Spinal cord (tissue), 10 donors: ENCODE results near the gene HECW1. TPM values are rescaled to one million over a fixed set of nuclear protein-coding genes. Genes with fewer than 3 reads are reported as not detected.

ENCODE experiments used
- DNase-seq, 6 donors: peaks; one replicate each; pipeline versions ENCODE4 v3.0.0 to v3.0.0-alpha.2; 2013 to 2015; ENCODE audit warnings: low spot score in 6 of 6, low read depth in 4 of 6
- H3K27ac ChIP-seq: one replicate; pipeline ENCODE4 v1.5.1; 2013; ENCODE audit warnings: low read depth, low read length, control low read depth
- H3K27me3 ChIP-seq: one replicate; pipeline ENCODE4 v1.6.1; 2013; ENCODE audit warnings: low read length; ENCODE audit not compliant: control insufficient read depth, insufficient read depth
- H3K36me3 ChIP-seq: one replicate; pipeline ENCODE4 v1.6.1; 2013; ENCODE audit warnings: low read length; ENCODE audit not compliant: control insufficient read depth, insufficient read depth
- H3K4me1 ChIP-seq: one replicate; pipeline ENCODE4 v1.6.1; 2013; ENCODE audit warnings: low read length; ENCODE audit not compliant: control insufficient read depth, insufficient read depth
- H3K4me3 ChIP-seq: one replicate; pipeline ENCODE4 v1.5.1; 2013; ENCODE audit warnings: low read depth, low read length, control low read depth
- H3K9me3 ChIP-seq: one replicate; pipeline ENCODE4 v1.6.1; 2013; ENCODE audit warnings: low read length; ENCODE audit not compliant: control insufficient read depth, insufficient read depth
- WGBS: methylation state at CpG from one replicate; pipeline ENCODE4 v1.1.5; 2013; ENCODE audit warnings: missing lambda C conversion rate; ENCODE audit not compliant: insufficient coverage; 5-methylcytosine and 5-hydroxymethylcytosine counted together
- polyA plus RNA-seq, 2 donors: library from polyadenylated mRNA; unstranded; fragments of 120-200 nt; gene quantifications; one replicate each; pipeline ENCODE4 v1.2.1, GENCODE V29; 2013; ENCODE audit not compliant: insufficient read length in 2 of 2
- total RNA-seq, 2 donors: library from RNA; depleted of rRNA in 1 of 2; stranded (reverse); fragments of 120-200 nt in 1 of 2; fragments of >200 nt in 1 of 2; gene quantifications; one replicate each; pipeline versions ENCODE4 v1.2.3 to v1.2.4, GENCODE V29; 2013 to 2014
- donor health status: healthy.

The HECW1 gene
- total and polyA plus RNA-seq, 4 donors: 10.7 to 23.5 (median 18.4) TPM

GRCh38 chr7:43260980-43261878 lies 148.8 kb downstream of the HECW1 start:
- Histone ChIP-seq H3K4me3 (no peak overlapping the region), H3K4me1 (no peaks in the 10 kb centered on the region), H3K36me3 (no peaks in the 10 kb centered on the region), H3K27me3 (no peaks in the 10 kb centered on the region), H3K27ac (no peak overlapping the region), H3K9me3 (no peaks in the 10 kb centered on the region)
- WGBS: 38% methylated on average over 5 of the region's 8 CpGs
- DNase-seq: peak in 5 of 6 donors; percentile 42 to 87 (median 62)

GRCh38 chr7:43265139-43265538 lies 152.7 kb downstream of the HECW1 start:
- Histone ChIP-seq H3K4me3 (no peak overlapping the region), H3K4me1 (no peaks in the 10 kb centered on the region), H3K27me3 (no peaks in the 10 kb centered on the region), H3K9me3 (no peaks in the 10 kb centered on the region), H3K36me3 (no peaks in the 10 kb centered on the region), H3K27ac (no peak overlapping the region)
- DNase-seq: no peak
- WGBS: no CpG with 5 or more reads among the region's 3 CpGs

GRCh38 chr7:43273939-43274719 lies 161.7 kb downstream of the HECW1 start:
- Histone ChIP-seq H3K9me3 (peaks cover 2% of the 10 kb centered on the region), H3K27me3 (no peaks in the 10 kb centered on the region), H3K36me3 (peaks cover 9% of the 10 kb centered on the region), H3K4me1 (no peaks in the 10 kb centered on the region), H3K4me3 (no peak overlapping the region), H3K27ac (no peak overlapping the region)
- 98% methylated on average over 19 of the region's 36 CpGs for WGBS
- no peak for DNase-seq

- Histone ChIP-seq H3K4me1 (no peaks in the 10 kb centered on the region), H3K27ac (no peak overlapping the region), H3K4me3 (no peak overlapping the region), H3K36me3 (peaks cover 9% of the 10 kb centered on the region), H3K9me3 (peaks cover 2% of the 10 kb centered on the region), H3K27me3 (no peaks in the 10 kb centered on the region)
- 100% methylated on average over 2 of the region's 3 CpGs for WGBS
- no peak for DNase-seq
Measured at GRCh38 chr7:43274752-43275151, 162.3 kb downstream of the HECW1 start.

- Histone ChIP-seq H3K4me3 (no peak overlapping the region), H3K27ac (no peak overlapping the region), H3K27me3 (no peaks in the 10 kb centered on the region), H3K9me3 (peaks cover 2% of the 10 kb centered on the region), H3K36me3 (peaks cover 9% of the 10 kb centered on the region), H3K4me1 (no peaks in the 10 kb centered on the region)
- WGBS: 70% methylated on average over 2 of the region's 5 CpGs
- DNase-seq: no peak
Measured at GRCh38 chr7:43276547-43276946, 164.1 kb downstream of the HECW1 start.

GRCh38 chr7:43278088-43278644 lies 165.7 kb downstream of the HECW1 start:
- 95% methylated on average over 10 of the region's 10 CpGs for WGBS
- H3K4me1 ChIP-seq: no peaks in the 10 kb centered on the region
- no peak overlapping the region for H3K27ac ChIP-seq
- H3K9me3 ChIP-seq: no peaks in the 10 kb centered on the region
- H3K36me3 ChIP-seq: peaks cover 9% of the 10 kb centered on the region
- no peak overlapping the region for H3K4me3 ChIP-seq
- no peak for DNase-seq
- H3K27me3 ChIP-seq: no peaks in the 10 kb centered on the region

- Histone ChIP-seq H3K27me3 (no peaks in the 10 kb centered on the region), H3K36me3 (peaks cover 3% of the 10 kb centered on the region), H3K4me1 (no peaks in the 10 kb centered on the region), H3K9me3 (no peaks in the 10 kb centered on the region), H3K4me3 (no peak overlapping the region), H3K27ac (no peak overlapping the region)
- WGBS: 55% methylated on average over 2 of the region's 2 CpGs
- no peak for DNase-seq
Measured at GRCh38 chr7:43281268-43281667, 168.8 kb downstream of the HECW1 start.

GRCh38 chr7:43283706-43284105 lies 171.3 kb downstream of the HECW1 start:
- H3K4me3 ChIP-seq: no peak overlapping the region
- H3K9me3 ChIP-seq: no peaks in the 10 kb centered on the region
- no peak for DNase-seq
- no peaks in the 10 kb centered on the region for H3K36me3 ChIP-seq
- H3K27ac ChIP-seq: no peak overlapping the region
- H3K27me3 ChIP-seq: no peaks in the 10 kb centered on the region
- no peaks in the 10 kb centered on the region for H3K4me1 ChIP-seq
- 100% methylated on average over 1 of the region's 5 CpGs for WGBS

- no peaks in the 10 kb centered on the region for H3K36me3 ChIP-seq
- no peak overlapping the region for H3K27ac ChIP-seq
- WGBS: 88% methylated on average over 1 of the region's 2 CpGs
- H3K4me1 ChIP-seq: no peaks in the 10 kb centered on the region
- H3K27me3 ChIP-seq: no peaks in the 10 kb centered on the region
- DNase-seq: no peak
- peaks cover 3% of the 10 kb centered on the region for H3K9me3 ChIP-seq
- H3K4me3 ChIP-seq: no peak overlapping the region
Measured at GRCh38 chr7:43289826-43290225, 177.4 kb downstream of the HECW1 start.
